GM18519 (cell line): ENCODE results near the gene SPINK8.
"Not testable (repeated sequence)": the region's sequence is repeated elsewhere in the genome, so short reads cannot be mapped to it uniquely, and the experiment has no call there.

Source experiments
- ATAC-seq: cut with Tn5 transposase; IDR thresholded peaks from one replicate; pipeline ENCODE4 v1.9.1; 2021; ENCODE audit warnings: mild to moderate bottlenecking, moderate library complexity; ENCODE audit not compliant: unreplicated experiment, low FRiP score

SPINK8 gene

DNA sequence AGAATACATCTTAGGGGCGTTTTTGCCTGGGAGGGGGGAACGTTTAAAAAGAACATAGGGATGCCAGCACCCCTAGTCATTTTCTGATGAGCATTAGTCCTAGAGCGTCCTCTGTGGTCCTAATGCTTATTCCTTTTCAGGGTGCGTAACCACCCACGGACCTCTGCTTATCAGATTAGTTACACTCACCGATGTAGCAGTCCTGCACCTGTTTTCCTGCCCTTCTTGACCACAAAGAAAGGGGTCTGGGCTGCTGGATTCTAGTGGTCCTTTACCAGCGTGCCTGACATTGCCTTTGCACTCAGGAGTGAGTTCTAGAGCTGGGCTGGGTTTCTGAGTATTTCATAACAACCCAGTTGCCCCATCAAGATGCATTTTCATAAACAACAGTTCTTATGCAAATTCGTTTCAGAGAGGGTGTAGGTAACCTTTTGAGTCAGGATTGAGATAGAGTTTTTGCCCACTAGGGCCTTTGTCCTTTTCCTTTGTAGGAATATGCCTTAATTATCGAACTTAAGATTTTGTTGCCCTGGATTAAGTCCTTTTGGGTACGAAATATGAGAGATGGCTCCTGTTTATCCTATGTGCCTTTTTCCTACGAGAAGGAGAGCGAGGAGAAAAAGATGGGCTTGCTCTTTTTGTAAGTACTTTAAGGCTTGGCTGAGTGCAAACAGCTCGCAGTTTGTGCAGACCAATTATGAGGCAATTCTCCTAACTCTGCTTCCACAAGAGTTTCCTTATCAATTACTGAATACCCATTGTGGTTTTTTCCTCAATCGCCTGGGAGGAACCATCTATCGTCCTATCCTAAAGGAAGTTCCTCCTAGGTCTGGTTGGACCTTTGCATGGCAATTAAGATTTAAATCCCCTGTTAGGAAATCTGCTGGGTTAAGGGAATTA, at the start of gene SPINK8:
SPINK8 (minus strand) TSS at position 316 of the 900 bp plus-strand sequence. CDS start 5,320 bp downstream, outside the sequence.
- not testable (repeated sequence) for ATAC-seq

DNA sequence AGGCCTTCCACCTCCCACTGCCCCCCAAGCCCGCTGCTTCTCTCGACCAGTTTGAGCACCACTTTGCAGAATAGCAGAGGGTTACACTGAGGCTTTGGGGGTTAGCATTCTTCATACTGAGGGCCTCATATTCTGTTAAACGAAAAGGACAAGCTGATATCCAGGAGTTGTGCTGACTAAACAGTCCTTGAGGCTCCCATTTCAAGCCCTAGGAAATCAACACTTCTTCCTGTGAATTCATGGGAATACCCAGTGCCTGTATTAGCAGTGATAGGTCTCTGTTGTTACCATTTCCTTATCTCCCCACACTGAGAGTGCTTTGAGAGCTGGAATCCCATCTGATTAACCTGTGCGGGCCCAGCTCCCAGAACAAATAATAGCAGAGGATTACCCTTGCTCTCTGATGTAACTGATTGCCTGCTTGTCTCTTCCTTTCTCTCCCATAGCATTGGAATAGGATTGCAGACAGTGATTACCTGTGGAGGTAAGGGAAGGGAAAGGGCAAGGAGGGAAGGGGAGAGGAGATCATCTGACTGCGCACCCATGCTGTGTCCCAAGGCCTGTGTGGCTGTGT, 39.5 kb upstream of the SPINK8 start:
- ATAC-seq: no peak

DNA sequence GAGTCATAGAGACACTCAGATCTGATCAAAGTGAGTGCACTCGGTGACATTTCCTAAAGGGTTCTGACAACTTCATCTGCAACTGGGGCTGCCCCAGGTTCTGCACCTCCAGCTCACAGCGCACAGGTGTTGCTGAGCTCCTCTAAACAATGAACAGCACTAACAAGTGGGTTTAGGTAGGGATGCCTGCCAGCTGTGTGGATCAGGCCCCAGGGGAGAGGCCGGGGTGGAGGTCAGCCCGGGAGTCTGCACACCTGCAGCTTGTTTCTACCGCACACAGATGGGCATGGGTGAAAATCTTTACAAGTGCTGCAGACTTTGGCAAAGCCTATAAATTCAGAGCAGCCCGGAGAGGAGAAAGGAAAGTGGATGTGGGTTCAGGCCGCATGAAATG, 38.9 kb upstream of the SPINK8 start:
- ATAC-seq: no peak

DNA sequence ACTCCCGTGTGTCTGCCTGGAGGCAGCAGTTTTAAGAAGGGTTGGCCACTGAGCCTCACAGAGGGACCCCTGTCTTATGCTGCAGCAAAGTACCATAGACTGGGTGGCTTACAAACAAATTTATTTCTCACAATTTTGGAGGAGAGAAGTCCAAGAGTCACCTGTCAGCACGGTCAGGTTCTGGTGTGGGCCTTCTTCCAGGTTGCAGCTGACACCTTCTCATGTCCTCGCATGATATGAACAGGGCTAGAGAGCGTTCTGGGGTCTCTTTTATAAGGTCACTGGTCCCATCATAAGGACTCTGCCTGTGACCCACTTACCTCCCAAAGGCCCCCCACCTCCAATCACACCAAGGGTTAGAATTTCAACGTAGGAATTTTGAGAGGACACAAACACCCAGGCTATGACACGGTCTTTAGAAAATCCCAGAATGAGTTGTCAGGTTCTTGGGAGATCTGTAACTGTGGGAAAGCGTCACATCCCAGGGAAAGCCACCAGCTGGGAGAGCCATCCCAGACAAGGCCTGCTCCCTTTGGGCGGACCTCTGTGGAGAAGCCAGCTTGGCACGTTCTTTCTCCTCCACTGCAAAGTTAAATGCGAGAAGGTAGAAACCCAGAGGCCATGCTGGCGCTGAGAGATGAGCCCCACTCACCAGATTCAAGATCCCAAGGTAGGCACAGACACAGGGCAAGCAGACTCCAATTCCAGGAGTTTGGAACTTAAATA, 38.4 kb upstream of the SPINK8 start, which contains the start of gene FBXW12:
FBXW12 (plus strand) TSS at position 569 of the 726 bp plus-strand sequence. CDS start 549 bp downstream, outside the sequence.
- no peak for ATAC-seq

DNA sequence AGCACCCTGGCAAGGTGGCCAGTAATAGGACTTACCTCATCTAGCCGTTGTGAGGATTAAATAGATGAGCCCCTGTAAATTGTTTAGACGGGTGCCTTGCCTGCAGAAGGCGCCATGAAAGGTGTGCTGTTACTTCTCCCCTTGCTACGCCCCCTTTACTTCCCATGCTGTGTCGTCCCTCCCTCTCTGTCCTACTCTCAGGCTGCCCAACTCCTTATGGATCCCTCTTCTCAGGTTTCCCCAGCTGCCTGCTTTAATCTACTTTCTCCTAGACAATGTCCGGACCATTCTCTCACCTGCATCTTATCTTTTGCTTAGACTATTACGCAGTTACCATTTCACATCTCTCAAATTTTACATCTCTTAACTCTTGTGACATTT, 36.9 kb upstream of the SPINK8 start:
- ATAC-seq: no peak

DNA sequence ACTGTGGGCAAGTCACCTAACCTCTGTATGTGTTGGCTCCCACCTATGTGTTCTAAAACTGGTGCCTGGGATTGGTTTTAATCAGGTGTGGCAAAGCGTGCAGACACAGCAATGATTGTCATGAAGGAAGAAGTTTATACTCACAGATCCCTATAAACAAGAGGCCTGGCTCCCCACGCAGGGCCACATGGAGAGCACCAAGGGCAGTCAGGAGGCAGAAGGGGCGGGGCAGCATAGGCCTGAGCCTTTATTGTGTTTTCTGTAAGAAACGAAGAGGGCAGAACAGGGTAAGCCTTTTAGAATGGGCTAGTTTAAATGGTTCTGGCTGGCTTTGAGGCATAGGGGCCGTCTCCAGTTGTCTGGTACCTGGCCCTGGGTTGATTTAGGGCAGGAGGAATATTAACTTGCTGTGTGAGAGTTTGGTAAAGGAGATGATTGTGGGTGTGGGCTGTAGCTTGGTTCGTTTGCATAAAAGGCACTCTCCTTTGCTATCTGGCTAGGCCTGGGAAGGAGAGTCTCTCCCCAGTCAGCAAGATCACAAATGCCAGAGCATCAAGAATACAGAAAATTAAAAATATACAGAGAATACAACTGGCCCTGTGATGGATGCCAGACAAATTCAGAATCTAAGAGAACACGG, 36.4 kb upstream of the SPINK8 start:
- ATAC-seq: no peak

DNA sequence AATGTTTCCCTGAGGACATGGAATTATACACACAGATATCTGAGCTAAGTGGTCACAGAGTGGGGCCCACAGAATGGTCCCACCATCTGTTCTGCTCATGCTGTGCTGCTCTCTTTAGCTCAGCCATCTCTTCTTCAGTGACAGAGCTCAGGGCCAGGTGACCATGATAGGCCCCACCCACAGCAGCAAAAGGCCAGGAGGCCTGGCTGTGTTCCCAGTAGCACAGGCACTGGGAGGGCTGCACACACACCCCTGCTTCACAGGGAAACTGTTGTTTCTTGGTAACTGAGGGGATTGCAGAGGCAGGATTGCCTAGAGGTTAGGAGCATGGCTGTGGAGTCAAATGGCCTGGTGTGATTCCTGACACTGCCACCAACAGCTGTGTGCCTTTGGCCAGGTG, 33.7 kb upstream of the SPINK8 start:
- ATAC-seq: no peak

DNA sequence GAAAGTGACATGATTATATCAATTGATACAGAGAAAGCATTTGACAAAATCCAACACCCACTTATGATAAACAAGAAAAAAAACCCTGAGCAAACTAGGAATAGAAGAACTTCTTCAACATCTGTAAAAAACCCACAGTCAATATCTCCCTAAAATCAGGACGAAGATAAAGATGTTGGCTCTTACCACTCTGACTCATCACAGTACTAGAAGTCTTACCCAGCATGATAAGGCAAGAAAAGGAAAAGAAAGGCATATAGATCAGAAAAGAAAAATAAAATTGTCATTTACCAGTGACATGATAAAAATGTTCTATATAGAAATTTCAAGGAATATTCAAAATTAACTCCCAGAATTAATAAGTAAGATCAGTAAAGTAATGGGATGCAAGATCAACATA, 31.4 kb upstream of the SPINK8 start:
- no peak for ATAC-seq

DNA sequence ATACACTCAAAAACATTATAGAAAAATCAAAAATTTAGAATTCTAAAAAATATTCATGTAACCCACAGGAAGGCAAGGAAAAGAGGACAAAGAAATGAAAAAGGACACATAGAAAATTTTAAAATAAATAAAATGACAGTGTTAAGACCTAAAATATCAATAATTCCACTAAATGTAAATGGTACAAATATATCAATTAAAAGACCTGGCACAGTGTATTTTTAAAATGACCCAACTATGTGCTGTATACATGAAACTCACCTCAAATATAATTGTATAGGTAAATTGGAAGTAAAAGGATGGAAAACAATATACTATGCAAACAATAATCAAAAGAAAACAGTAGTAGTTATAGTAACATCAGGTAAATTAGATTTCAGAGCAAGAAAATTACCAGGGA, 28.5 kb upstream of the SPINK8 start:
- no peak for ATAC-seq

DNA sequence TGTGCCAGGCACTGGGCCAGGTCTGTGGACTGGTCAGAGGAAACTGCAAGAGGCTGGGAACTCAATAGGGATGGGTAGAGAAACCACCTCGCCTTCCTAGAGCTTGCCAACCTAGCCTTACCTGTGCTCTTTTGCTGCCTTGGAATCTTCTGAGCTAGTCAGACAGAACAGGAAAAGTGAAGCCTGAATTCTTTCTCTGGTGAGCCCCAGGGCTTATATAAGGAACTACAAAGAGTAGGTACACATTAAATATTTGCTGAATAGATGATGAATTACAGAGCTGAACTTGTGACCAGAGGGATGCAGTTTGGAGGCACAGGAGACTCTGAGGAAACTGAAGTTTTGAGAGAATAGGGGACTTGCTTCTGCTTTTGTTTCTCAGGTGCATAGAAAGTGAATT, 23.0 kb upstream of the SPINK8 start:
- ATAC-seq: no peak

DNA sequence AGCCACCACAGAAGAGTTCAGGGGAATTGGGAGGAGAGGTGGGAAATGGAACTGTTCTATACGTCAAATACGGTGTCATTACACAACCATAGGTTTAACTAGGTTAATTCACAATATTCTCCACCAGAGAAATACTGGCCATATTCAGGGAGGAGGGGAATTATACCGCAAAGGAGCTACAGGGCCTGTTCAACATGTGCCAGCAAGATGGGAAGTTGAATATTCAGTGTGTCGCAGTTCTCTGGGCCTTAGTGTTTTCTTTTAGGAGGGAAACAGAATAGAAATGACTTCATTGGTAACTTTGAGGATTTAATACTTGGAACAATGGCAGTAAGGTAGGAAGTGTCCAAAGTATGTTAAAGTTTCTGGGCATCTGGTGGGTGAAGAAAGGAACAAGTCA, 20.5 kb upstream of the SPINK8 start:
- ATAC-seq: no peak

DNA sequence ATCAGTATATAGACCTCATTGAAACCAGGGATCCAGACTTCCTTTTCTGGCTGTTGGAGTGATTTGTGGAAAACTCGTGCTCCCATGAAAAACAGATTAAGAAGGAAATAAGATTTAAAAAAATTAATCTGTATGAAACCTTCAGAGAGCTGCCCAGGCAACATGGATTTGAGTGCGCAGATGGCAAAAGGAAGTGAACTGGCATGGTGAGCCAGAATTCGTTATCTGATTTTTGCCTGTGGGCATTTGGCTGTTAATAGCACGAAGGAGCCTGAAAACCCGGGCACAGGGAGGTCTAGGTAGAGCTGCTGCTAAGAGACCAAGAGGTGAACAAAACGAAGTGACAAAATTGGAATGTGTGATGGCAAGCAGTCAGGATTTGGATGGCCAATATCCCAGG, 19.1 kb upstream of the SPINK8 start:
- no peak for ATAC-seq

DNA sequence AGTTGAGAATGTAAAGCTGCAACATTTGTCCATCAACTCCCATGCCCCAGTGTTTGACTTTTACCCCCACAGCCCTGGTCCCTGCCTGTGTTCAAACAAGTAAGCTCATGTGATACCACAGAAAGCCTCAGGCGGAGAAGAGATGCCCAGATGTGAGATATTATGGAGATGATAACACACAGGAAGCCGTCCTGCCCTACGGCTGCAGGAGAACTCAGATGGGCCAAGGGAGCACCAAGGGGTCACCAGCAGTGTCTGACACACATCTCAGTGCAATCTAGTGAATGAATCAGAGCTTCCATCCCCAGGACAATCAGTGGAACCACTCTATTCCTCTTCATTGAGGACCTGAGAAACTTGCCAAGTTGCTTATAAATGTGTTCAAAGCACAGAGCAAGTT, 14.0 kb upstream of the SPINK8 start:
- no peak for ATAC-seq

DNA sequence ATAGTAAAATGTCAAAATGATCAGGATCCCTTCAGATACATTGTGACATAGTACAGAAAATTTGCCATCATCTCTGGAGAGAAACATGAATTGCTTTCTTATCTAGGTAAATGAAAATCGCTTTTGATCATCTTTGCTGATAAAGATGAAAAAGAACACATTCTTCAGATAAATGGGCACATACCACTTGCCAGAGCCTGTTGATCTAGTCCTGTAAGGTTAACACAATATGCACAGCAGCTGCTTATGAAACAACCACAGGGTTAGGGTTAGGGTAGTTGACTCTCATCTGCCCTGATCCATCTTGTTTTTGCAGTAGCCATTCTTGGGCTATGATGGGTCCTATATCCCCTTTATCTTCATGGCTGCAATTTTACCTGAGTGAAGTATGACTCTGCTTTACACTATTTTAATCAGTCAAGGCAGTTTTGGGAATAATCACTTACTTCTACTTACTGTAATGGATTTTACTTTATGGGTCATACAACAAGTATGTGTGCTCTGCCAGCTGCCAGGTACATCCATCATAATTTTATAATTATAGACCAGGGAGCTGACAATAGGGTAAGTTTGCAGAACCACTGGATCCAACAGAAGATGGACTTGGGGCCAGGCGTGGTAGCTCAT, 12.6 kb upstream of the SPINK8 start:
- no peak for ATAC-seq

DNA sequence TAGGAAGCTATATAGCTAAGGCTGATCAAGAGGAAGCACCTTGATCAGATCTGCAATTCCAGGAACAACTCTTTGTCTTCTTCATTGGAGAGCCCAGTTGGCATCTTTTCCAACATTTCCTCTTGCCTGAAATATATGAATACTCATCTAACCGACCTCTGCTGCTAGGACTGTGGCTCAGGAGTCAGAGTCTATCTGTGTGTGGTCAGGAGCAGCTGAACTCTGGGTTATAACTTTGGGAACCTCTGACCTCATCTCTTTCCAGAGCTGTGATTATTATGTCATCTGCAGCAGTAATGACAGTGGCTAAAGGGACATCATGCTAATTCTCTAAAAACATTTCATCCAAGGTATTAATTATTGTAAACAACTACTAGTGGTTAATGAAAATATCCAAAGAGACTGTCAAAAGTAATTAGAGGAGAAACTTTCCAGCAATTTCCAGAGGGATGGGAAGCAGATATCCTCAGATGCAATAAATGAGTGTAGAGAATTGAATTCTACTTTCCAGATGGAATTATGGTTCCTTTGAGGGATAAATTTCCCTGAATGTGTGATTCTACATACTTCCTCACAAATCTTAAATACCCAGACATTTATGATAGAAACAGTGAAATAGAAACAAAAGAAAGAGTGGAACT, 11.5 kb upstream of the SPINK8 start:
- no peak for ATAC-seq

DNA sequence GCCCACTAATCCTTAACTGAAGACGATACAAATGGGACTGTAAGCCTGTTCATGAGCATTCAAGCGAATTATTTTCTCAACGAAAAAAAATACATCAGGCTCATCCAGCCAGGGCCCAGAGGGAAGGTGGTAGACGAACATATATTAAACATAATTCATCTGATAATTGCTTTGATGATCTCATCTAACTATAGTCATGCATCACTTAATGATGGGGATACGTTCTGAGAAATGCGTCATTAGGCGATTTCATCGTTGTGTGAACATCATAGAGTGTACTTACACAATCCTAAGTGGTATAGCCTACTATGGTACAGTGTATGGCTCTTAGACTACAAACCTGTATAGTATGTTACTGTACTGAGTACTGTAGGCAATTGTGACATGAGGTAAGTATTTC, 10.0 kb upstream of the SPINK8 start:
- no peak for ATAC-seq

DNA sequence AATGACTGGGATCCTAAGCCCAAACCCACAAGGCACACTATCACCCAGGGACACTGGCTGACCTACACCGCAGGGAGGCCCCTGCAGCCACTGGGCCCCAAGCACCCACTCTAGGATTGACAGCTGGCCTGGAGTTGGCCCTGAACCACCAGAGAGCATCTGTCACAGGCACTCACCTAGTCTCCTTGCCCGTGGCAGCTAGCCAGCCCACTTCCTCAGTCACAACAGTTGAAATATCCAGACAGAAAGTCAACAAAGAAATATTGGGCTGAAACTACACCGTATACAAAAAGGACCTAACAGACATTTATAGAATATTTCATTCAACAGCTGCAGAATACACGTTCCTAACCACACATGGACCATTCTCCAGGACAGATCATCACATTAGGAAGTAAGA, 5.2 kb upstream of the SPINK8 start:
- no peak for ATAC-seq

DNA sequence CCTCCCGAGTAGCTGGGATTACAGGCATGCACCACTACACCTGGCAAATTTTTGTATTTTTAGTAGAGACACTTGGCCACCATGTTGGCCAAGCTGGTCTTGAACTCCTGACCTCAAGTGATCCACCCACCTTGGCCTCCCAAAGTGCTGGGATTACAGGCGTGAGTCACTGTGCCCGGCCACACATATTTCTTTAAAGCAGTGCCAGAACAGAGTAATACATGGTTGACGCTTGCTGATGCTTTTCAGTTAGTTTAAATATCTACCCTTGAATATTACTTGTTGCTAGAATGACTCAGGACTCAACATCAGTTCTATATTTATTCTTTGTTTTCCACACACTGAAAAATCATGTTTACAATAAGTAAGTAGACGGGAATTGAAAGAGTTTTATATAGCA, 4.1 kb upstream of the SPINK8 start:
- ATAC-seq: not testable (repeated sequence)

DNA sequence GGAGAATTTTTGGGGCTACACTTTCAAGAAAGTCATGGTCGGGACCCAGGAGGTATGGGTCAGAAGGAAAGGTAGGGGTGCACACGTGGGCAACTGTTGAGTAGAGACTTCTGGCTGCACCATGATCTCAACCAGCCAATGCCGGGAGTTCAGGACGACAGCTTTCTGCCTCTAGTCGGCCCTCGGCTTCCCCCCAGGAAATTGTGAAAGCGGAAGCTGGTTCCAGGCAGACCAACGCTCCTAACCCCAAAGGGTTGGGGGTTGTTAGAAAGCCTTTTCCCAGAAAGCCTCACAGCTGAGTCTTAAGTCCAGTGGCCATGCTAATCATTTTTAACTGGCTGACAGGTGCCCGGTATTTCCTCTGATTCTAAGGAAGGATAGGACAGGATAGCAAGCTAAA, 1.8 kb upstream of the SPINK8 start:
- ATAC-seq: not testable (repeated sequence)

DNA sequence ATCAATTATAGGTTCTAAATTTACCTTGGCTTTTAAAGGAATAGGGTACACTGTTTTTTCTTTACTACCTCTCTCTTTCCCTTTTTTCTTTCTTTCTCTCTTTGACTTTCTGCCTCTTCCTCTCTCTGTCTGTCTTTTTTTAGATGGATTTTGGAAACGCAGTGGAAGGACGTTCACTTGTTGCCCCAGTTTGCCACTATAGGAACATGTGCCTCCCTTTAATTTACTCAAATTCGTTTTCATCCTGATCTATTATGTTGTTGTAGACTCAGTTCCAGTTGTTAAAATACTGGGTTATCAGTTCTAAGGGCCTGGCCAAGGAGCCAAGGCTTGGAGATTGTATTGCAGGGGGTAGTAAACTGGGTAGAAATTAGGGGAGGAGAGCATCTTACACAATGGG, 1.1 kb upstream of the SPINK8 start:
- no peak for ATAC-seq
